BLaER1 (cell line): ENCODE measurements around the gene ASPG.
A peak's percentile ranks its signal among the peaks of the same experiment; 100 is the strongest.

Source experiments
- H3K27ac ChIP-seq: shearing (Covaris generic); formaldehyde crosslinking; 2 replicates; pipeline ENCODE4 v1.8.1; 2022
- H3K27me3 ChIP-seq: shearing (Covaris generic); formaldehyde crosslinking; 2 replicates; pipeline ENCODE4 v1.8.1; 2022
- H3K36me3 ChIP-seq: shearing (Covaris generic); formaldehyde crosslinking; 2 replicates; pipeline ENCODE4 v1.8.1; 2022
- H3K4me1 ChIP-seq: shearing (Covaris generic); formaldehyde crosslinking; 2 replicates; pipeline ENCODE4 v1.8.1; 2022
- H3K4me2 ChIP-seq: shearing (Covaris generic); formaldehyde crosslinking; 2 replicates; pipeline ENCODE4 v1.8.1; 2022
- H3K4me3 ChIP-seq: shearing (Covaris generic); formaldehyde crosslinking; 2 replicates; pipeline ENCODE4 v1.8.1; 2022
- H3K9ac ChIP-seq: shearing (Covaris generic); formaldehyde crosslinking; 2 replicates; pipeline ENCODE4 v1.8.1; 2022
- H3K9me3 ChIP-seq: shearing (Covaris generic); formaldehyde crosslinking; 2 replicates; pipeline ENCODE4 v1.8.1; 2022
- H4K20me1 ChIP-seq: shearing (Covaris generic); formaldehyde crosslinking; 2 replicates; pipeline ENCODE4 v1.8.1; 2022
- Cebpa-rat ChIP-seq: shearing (Covaris generic); IDR thresholded peaks from 2 replicates; pipeline ENCODE4 v1.8.1; 2022

Gene ASPG

DNA sequence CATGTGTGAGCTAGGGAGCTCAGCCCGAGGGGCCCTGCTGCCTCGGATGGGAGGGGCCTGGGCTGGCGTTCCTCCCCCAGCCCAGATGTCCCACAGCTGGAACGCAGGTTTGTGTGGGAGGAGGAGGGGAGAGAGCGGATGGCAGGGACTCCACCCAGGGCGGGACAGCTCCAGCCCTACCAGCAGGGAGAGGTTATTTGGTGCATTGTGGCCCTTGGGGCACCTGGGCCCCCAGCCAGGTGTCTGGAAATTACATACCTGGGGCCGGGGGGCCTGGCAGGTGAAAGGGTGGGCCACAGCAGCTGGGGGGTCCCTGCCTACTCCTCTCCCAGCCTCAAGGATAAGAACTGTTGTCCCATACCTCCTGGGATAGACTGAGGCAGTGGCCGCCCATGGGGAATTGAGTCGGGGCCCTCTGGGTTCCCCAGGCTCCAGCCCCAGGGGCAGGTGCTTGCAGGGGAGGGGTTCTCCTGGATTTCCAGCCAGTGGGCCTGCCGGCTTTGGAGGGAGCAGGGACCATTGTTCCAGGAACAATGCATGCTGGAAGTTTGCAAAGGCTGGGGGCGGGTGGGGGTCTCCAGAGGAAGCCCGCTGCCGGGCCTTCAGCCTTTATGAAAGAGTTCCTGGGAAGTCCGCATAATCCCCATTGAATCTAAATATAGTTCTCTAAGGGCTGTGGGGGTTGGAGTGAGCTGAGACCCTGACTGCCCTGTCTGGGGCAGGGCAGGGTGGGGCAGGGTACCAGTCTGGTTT lies 54.1 kb downstream of the ASPG start:
- H3K4me1 ChIP-seq: peaks cover 82% of the 10 kb centered on the region
- peak overlapping the region; percentile 100 for H3K4me2 ChIP-seq
- H3K27ac ChIP-seq: peak overlapping the region; percentile 84
- H3K9ac ChIP-seq: peak overlapping the region; percentile 87
- H3K27me3 ChIP-seq: peaks cover 27% of the 10 kb centered on the region
- no peak for TF ChIP-seq Cebpa-rat
- H3K4me3 ChIP-seq: peak overlapping the region; percentile 88
- H4K20me1 ChIP-seq: peaks cover 70% of the 10 kb centered on the region
- H3K36me3 ChIP-seq: peaks cover 23% of the 10 kb centered on the region; the same call in 1 of the 2 replicates
- H3K9me3 ChIP-seq: no peaks in the 10 kb centered on the region

DNA sequence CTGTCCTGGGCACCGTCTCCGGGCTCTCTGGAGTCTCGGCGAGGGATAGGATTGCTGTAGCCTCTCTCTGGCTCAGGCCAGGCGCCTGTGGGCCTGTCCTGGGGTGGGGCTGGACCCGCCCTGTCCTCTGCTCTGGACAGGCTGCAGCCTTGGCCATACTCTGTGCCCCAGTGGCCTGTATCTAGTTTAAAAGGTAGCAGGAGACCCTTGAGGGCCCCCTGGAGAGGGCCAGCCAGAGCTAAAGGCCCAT lies 54.6 kb downstream of the ASPG start:
- Histone ChIP-seq H3K27me3 (peaks cover 23% of the 10 kb centered on the region), H3K36me3 (peaks cover 27% of the 10 kb centered on the region; the same call in 1 of the 2 replicates), H4K20me1 (peaks cover 75% of the 10 kb centered on the region), H3K27ac (0 out of 2 replicates have a peak overlapping the region, but pooled peaks have one; percentile 26), H3K4me3 (peak overlapping the region; percentile 88), H3K4me1 (peaks cover 77% of the 10 kb centered on the region), H3K9me3 (no peaks in the 10 kb centered on the region), H3K9ac (peak overlapping the region; percentile 87; the same call in 1 of the 2 replicates), H3K4me2 (peak overlapping the region; percentile 100)
- TF ChIP-seq Cebpa-rat: no peak

DNA sequence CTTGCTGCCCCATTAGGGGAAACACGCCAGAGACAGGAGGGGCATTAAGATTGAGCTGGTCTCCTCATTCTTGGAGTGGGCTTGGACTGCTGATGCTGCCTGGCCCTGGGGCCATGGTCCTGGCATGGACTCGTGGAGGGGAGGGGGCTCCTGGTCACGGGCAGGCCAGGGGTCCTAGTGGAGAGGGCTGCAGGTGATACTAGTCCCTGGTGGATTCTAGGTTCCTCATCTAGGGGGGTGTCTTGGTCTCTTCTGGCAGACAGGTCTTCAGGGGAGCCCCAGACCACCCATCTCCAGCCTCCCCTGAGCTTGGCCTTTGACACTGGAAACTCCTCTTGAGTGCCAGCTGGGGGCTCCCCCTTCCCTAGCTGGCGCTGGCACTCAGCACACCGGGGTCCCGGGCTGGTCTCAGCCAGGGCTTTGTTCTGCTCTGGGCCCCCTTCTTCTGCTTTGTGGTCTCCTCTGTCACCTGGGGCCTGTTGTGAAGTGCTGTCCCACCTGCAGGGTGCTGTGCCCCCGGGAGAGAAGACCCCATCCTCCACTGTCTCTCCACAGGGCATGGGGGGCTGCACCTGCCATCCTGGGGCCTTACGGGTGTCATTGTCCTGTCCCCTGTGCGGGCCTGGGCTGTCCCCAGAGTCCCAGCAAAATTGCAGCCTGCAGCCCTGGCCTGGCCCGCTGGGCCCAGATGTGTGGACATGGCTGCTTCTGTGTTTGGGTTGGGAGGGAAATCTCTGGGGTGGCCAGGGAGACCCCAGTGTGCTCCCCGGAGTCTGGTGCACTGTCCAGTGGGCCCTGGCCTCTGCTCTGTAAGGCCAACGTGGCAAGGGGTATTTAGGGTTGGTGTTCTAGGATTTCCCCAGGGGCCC lies 55.2 kb downstream of the ASPG start:
- H3K36me3 ChIP-seq: peaks cover 33% of the 10 kb centered on the region; the same call in 1 of the 2 replicates
- 0 out of 2 replicates have a peak overlapping the region, but pooled peaks have one; percentile 26 for H3K27ac ChIP-seq
- H3K9me3 ChIP-seq: no peaks in the 10 kb centered on the region
- peaks cover 73% of the 10 kb centered on the region for H3K4me1 ChIP-seq
- H3K27me3 ChIP-seq: peaks cover 18% of the 10 kb centered on the region
- H3K4me3 ChIP-seq: peak overlapping the region; percentile 88; the same call in 1 of the 2 replicates
- peak overlapping the region; percentile 100 for H3K4me2 ChIP-seq
- H4K20me1 ChIP-seq: peaks cover 80% of the 10 kb centered on the region
- peak overlapping the region; percentile 87; the same call in 1 of the 2 replicates for H3K9ac ChIP-seq
- no peak for TF ChIP-seq Cebpa-rat

DNA sequence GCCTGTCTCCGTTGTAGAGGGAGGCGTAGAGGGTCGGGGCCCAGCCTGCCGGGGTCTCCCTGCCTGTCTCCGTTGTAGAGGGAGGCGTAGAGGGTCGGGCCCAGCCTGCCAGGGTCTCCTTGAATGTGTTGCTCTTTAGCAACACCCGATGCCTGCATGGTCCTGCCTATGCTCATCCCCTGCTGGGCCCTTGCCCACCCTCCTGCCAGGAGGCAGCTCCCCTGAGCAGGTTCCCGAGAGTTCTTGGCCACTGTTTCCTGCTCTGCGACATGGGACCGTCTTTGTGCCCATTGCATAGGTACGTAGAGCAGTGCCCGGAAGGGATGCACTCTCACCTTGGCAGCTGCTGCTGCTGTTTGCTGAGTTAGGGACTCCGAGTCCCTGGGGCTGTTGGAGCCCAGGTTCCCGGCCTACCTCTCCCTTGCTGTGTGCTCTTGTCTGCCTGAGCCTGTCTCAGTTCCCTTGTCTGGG lies 56.2 kb downstream of the ASPG start:
- Histone ChIP-seq H3K4me3 (no peak overlapping the region), H3K27me3 (peaks cover 8% of the 10 kb centered on the region), H4K20me1 (peaks cover 86% of the 10 kb centered on the region), H3K4me1 (peaks cover 73% of the 10 kb centered on the region), H3K9ac (peak overlapping the region; percentile 46; the same call in 1 of the 2 replicates), H3K4me2 (peak overlapping the region; percentile 100), H3K27ac (peak overlapping the region; percentile 45), H3K36me3 (peaks cover 33% of the 10 kb centered on the region; the same call in 1 of the 2 replicates), H3K9me3 (no peaks in the 10 kb centered on the region)
- TF ChIP-seq Cebpa-rat: no peak

GRCh38 chr14:104142136-104142945 lies 56.8 kb downstream of the ASPG start:
- Histone ChIP-seq H3K4me2 (peak overlapping the region; percentile 100), H3K27ac (peak overlapping the region; percentile 45), H3K27me3 (peaks cover 1% of the 10 kb centered on the region), H3K4me1 (peaks cover 73% of the 10 kb centered on the region), H4K20me1 (peaks cover 87% of the 10 kb centered on the region), H3K9ac (peak overlapping the region; percentile 46; the same call in 1 of the 2 replicates), H3K9me3 (no peaks in the 10 kb centered on the region), H3K4me3 (no peak overlapping the region), H3K36me3 (peaks cover 33% of the 10 kb centered on the region; the same call in 1 of the 2 replicates)
- TF ChIP-seq Cebpa-rat: no peak

GRCh38 chr14:104142946-104143470 lies 57.5 kb downstream of the ASPG start:
- Histone ChIP-seq H3K27ac (0 out of 2 replicates have a peak overlapping the region, but pooled peaks have one; percentile 18), H4K20me1 (peaks cover 93% of the 10 kb centered on the region), H3K9me3 (no peaks in the 10 kb centered on the region), H3K36me3 (peaks cover 33% of the 10 kb centered on the region; the same call in 1 of the 2 replicates), H3K4me1 (peaks cover 78% of the 10 kb centered on the region), H3K4me2 (no peak overlapping the region), H3K4me3 (no peak overlapping the region), H3K27me3 (no peaks in the 10 kb centered on the region), H3K9ac (no peak overlapping the region)
- no peak for TF ChIP-seq Cebpa-rat

DNA sequence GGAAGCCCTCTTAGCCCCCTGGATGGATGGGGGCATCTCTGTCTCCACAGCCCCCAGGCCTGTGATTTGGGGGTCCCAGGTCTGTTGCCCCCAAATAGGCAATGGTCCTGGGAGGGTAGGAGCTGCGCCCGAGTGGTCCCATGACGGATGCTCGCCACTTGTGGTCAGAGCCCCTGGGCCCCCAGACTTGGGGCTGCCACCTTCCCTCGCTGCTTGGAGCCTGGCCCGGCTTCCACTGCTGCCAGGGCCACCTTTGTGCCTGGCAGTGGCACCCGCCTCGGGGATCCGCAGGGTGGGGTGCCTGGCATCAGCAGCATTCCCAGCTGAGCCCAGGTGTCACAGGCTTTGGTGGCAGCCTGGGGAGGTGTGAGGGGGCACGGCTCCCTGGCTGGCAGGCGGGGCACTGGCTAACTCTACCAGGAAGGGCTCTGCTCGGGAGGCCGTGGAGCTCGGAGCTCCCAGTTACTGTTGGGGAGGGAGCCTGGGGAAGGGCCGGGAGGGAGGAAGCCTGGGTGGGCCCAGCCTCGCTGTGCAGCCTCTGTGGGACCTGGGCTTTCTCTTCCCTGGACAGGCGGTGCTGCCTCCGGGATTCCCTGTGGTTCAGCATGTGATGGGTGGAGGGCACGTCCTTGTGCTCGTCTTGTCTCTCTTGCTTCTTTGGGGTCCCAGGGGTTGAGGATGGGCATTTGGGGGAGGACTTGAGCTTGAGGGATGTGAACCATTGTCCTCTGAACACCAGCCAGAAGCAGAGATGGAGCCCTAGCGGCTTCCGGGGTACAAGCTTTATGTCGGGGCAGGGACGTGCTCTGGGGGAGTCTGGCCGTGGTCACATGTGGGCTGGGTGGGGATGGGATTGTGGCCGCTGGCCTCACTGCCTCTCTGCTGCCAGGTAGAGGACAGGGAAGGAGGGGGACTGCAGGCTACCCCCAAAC lies 58.3 kb downstream of the ASPG start:
- Histone ChIP-seq H3K4me1 (peaks cover 81% of the 10 kb centered on the region), H3K27me3 (no peaks in the 10 kb centered on the region), H3K27ac (0 out of 2 replicates have a peak overlapping the region, but pooled peaks have one; percentile 18), H3K4me2 (no peak overlapping the region), H4K20me1 (peaks cover 98% of the 10 kb centered on the region), H3K9ac (no peak overlapping the region), H3K4me3 (no peak overlapping the region), H3K36me3 (peaks cover 33% of the 10 kb centered on the region; the same call in 1 of the 2 replicates), H3K9me3 (no peaks in the 10 kb centered on the region)
- no peak for TF ChIP-seq Cebpa-rat

- Histone ChIP-seq H3K36me3 (peaks cover 33% of the 10 kb centered on the region; the same call in 1 of the 2 replicates), H3K4me1 (peaks cover 81% of the 10 kb centered on the region), H3K4me2 (no peak overlapping the region), H3K4me3 (no peak overlapping the region), H4K20me1 (peaks cover 98% of the 10 kb centered on the region), H3K9me3 (no peaks in the 10 kb centered on the region), H3K27ac (no peak overlapping the region), H3K27me3 (no peaks in the 10 kb centered on the region), H3K9ac (no peak overlapping the region)
- TF ChIP-seq Cebpa-rat: no peak
These were observed 58.9 kb downstream of the ASPG start for GRCh38 chr14:104144453-104144790.
